ENCODE measurements around the gene PRKCZ.

GRCh38 chr1:2133039-2133878 is 83.0 kb downstream of the PRKCZ start:
- TF ChIP-seq CTCF (IDR thresholded peaks at IDR 0.05) (peak in 1 of 4 experiments; percentile 30), POLR2AphosphoS5 (IDR thresholded peaks at IDR 0.05) (peak; percentile 63)
